Smooth muscle cell (in vitro differentiated cells): ENCODE measurements around the gene ATXN1. TPM values are rescaled to one million over a fixed set of nuclear protein-coding genes. Genes with fewer than 3 reads are reported as not detected.

Experiments
- DNase-seq: peaks from one replicate; lab custom pipeline; 2025; ENCODE audit not compliant: unreplicated experiment; lab: John Stamatoyannopoulos, UW
- H2AFZ ChIP-seq: fragments of 200-600 bp; sonication (generic); 2 replicates; pipeline ENCODE4 v1.6.0; 2016; ENCODE audit warnings: antibody characterized with exemption, low read depth, mild to moderate bottlenecking
- H3F3A ChIP-seq: fragments of 200-600 bp; sonication (generic); 2 replicates; pipeline ENCODE4 v1.6.0; 2017; ENCODE audit warnings: antibody characterized with exemption, low read depth
- H3K27ac ChIP-seq: fragments of 200-600 bp; sonication (generic); 2 replicates; pipeline ENCODE4 v1.5.1; 2016; ENCODE audit warnings: low read depth, mild to moderate bottlenecking
- H3K27me3 ChIP-seq: fragments of 200-600 bp; sonication (generic); 2 replicates; pipeline ENCODE4 v1.6.1; 2016; ENCODE audit warnings: low read depth, mild to moderate bottlenecking
- H3K36me3 ChIP-seq: fragments of 200-600 bp; sonication (generic); 2 replicates; pipeline ENCODE4 v1.5.1; 2016; ENCODE audit warnings: low read depth
- H3K4me1 ChIP-seq: fragments of 200-600 bp; sonication (generic); 2 replicates; pipeline ENCODE4 v1.5.1; 2016; ENCODE audit warnings: low read depth
- H3K4me2 ChIP-seq: fragments of 200-600 bp; sonication (generic); 2 replicates; pipeline ENCODE4 v1.6.0; 2016; ENCODE audit warnings: mild to moderate bottlenecking
- H3K4me3 ChIP-seq: fragments of 200-600 bp; sonication (generic); 2 replicates; pipeline ENCODE4 v1.5.1; 2016; ENCODE audit warnings: mild to moderate bottlenecking
- H3K79me2 ChIP-seq: fragments of 200-600 bp; sonication (generic); 2 replicates; pipeline ENCODE4 v1.6.0; 2016; ENCODE audit warnings: low read depth, mild to moderate bottlenecking
- H3K9ac ChIP-seq: fragments of 200-600 bp; sonication (generic); 2 replicates; pipeline ENCODE4 v1.6.0; 2016; ENCODE audit warnings: low read depth
- H3K9me3 ChIP-seq: fragments of 200-600 bp; sonication (generic); replicated peaks from 2 replicates; pipeline ENCODE4 v1.5.1; 2016; ENCODE audit warnings: low read depth
- H4K20me1 ChIP-seq: fragments of 200-600 bp; sonication (generic); 2 replicates; pipeline ENCODE4 v1.6.0; 2016; ENCODE audit warnings: low read depth
- CTCF ChIP-seq: fragments of 200-600 bp; sonication (generic); IDR thresholded peaks from 2 replicates; pipeline ENCODE4 v1.5.1; 2017; ENCODE audit warnings: borderline replicate concordance, mild to moderate bottlenecking, antibody characterized with exemption; ENCODE audit not compliant: insufficient read depth, poor library complexity, severe bottlenecking
- WGBS: methylation state at CpG from one replicate; pipeline ENCODE4 v1.1.7; 2016; ENCODE audit warnings: low lambda C conversion rate; 5-methylcytosine and 5-hydroxymethylcytosine counted together
- polyA plus RNA-seq: library from polyadenylated mRNA; unstranded; fragments of >200 nt; fragmentation: Nextera tagmentation; extraction: Ambion mirVana; gene quantifications from 2 replicates; pipeline ENCODE4 v1.2.1, GENCODE V29; 2016
- total RNA-seq: library from RNA; depleted of rRNA; stranded (reverse); fragments of >200 nt; gene quantifications from 2 replicates; pipeline ENCODE4 v1.2.3, GENCODE V29; 2014

Gene ATXN1
- total and polyA plus RNA-seq, 2 experiments from 2014 or later, result 17.9 to 40.6 TPM

- H2AFZ ChIP-seq, result no peak overlapping the region
- no peaks in the 10 kb centered on the region for H3K9me3 ChIP-seq
- TF ChIP-seq CTCF, result no peak
- H3K27me3 ChIP-seq, result no peaks in the 10 kb centered on the region
- peak overlapping the region; percentile 48 for H3K4me2 ChIP-seq
- 90% methylated on average over 1 of the region's 1 CpG for WGBS
- H3K27ac ChIP-seq, result peak overlapping the region; percentile 92
- H4K20me1 ChIP-seq, result no peaks in the 10 kb centered on the region
- no peak overlapping the region for H3K4me3 ChIP-seq
- H3K9ac ChIP-seq, result peak overlapping the region; percentile 57
- peaks cover 24% of the 10 kb centered on the region for H3F3A ChIP-seq
- no peaks in the 10 kb centered on the region for H3K36me3 ChIP-seq
- peaks cover 68% of the 10 kb centered on the region for H3K79me2 ChIP-seq
- DNase-seq, result no peak
- peaks cover 23% of the 10 kb centered on the region for H3K4me1 ChIP-seq
These were observed 72.8 kb downstream of the ATXN1 start for GRCh38 chr6:16688436-16688835.

GRCh38 chr6:16687045-16687444, 74.2 kb downstream of the ATXN1 start:
- 91% methylated on average over 3 of the region's 3 CpGs for WGBS
- Histone ChIP-seq H2AFZ (no peak overlapping the region), H3K36me3 (no peaks in the 10 kb centered on the region), H3K4me3 (no peak overlapping the region), H3F3A (peaks cover 24% of the 10 kb centered on the region), H3K9ac (peak overlapping the region; percentile 57), H3K27ac (peak overlapping the region; percentile 92), H3K4me1 (peaks cover 23% of the 10 kb centered on the region), H3K9me3 (no peaks in the 10 kb centered on the region), H3K79me2 (peaks cover 58% of the 10 kb centered on the region), H3K27me3 (no peaks in the 10 kb centered on the region), H3K4me2 (peak overlapping the region; percentile 48), H4K20me1 (no peaks in the 10 kb centered on the region)
- TF ChIP-seq CTCF, result no peak
- DNase-seq, result no peak

- Histone ChIP-seq H3K4me3 (no peak overlapping the region), H2AFZ (no peak overlapping the region), H3K9ac (peak overlapping the region; percentile 57), H3K4me2 (peak overlapping the region; percentile 37), H3K27me3 (no peaks in the 10 kb centered on the region), H3K36me3 (no peaks in the 10 kb centered on the region), H3K4me1 (peaks cover 30% of the 10 kb centered on the region), H3K79me2 (peaks cover 57% of the 10 kb centered on the region), H3K27ac (peak overlapping the region; percentile 92), H4K20me1 (no peaks in the 10 kb centered on the region), H3K9me3 (no peaks in the 10 kb centered on the region), H3F3A (peaks cover 33% of the 10 kb centered on the region)
- TF ChIP-seq CTCF, result no peak
- WGBS, result 64% methylated on average over 7 of the region's 7 CpGs
- no peak for DNase-seq
These were observed 76.2 kb downstream of the ATXN1 start for GRCh38 chr6:16684896-16685554.

- peaks cover 28% of the 10 kb centered on the region for H3F3A ChIP-seq
- no peaks in the 10 kb centered on the region for H3K9me3 ChIP-seq
- H3K4me1 ChIP-seq, result peaks cover 31% of the 10 kb centered on the region
- no peaks in the 10 kb centered on the region for H4K20me1 ChIP-seq
- H3K4me3 ChIP-seq, result no peak overlapping the region
- TF ChIP-seq CTCF, result no peak
- peaks cover 59% of the 10 kb centered on the region for H3K79me2 ChIP-seq
- H3K4me2 ChIP-seq, result peak overlapping the region; percentile 37
- H3K36me3 ChIP-seq, result no peaks in the 10 kb centered on the region
- H2AFZ ChIP-seq, result no peak overlapping the region
- no peak for DNase-seq
- peak overlapping the region; percentile 92 for H3K27ac ChIP-seq
- no peaks in the 10 kb centered on the region for H3K27me3 ChIP-seq
- 75% methylated on average over 5 of the region's 5 CpGs for WGBS
- peak overlapping the region; percentile 57 for H3K9ac ChIP-seq
These were observed 77.0 kb downstream of the ATXN1 start for GRCh38 chr6:16684195-16684689.
